HepG2 (cell line): ENCODE measurements around the gene FSCN2. TPM values are rescaled to one million over a fixed set of nuclear protein-coding genes. Genes with fewer than 3 reads are reported as not detected.

Source experiments
- DDIT3 ChIP-seq: sonication (generic); formaldehyde crosslinking; IDR thresholded peaks from 2 replicates; pipeline ENCODE4 v1.4.0; 2020; ENCODE audit warnings: mild to moderate bottlenecking, missing genetic modification reagents
- IRF1 ChIP-seq: sonication (generic); formaldehyde crosslinking; IDR thresholded peaks from 2 replicates; pipeline ENCODE4 v1.4.0; 2020; ENCODE audit warnings: low read depth, mild to moderate bottlenecking, missing genetic modification reagents
- NPAS2 ChIP-seq: sonication (generic); formaldehyde crosslinking; IDR thresholded peaks from 2 replicates; pipeline ENCODE4 v1.8.0; 2022; ENCODE audit warnings: mild to moderate bottlenecking, missing genetic modification reagents, borderline replicate concordance
- PHB2 ChIP-seq: fragments of 450-650 bp; IDR thresholded peaks from 2 replicates; pipeline ENCODE4 v1.6.1; 2018; ENCODE audit not compliant: partially characterized antibody
- PHF8 ChIP-seq: sonication (generic); formaldehyde crosslinking; IDR thresholded peaks from 2 replicates; pipeline ENCODE4 v1.5.0; 2020; ENCODE audit warnings: missing genetic modification reagents
- TFDP1 ChIP-seq: IDR thresholded peaks from 2 replicates; pipeline ENCODE4 v1.6.1; 2016; ENCODE audit warnings: missing compliant biosample characterization, missing genetic modification reagents, borderline replicate concordance
- U2AF1 ChIP-seq: fragments of 200-400 bp; formaldehyde crosslinking; optimal IDR thresholded peaks from 2 replicates; pipeline ENCODE3; 2017; ENCODE audit warnings: mild to moderate bottlenecking, low read depth, low read length
- ZBTB34 ChIP-seq: sonication (generic); formaldehyde crosslinking; IDR thresholded peaks from 2 replicates; pipeline ENCODE4 v1.8.0; 2022; ENCODE audit warnings: mild to moderate bottlenecking, missing genetic modification reagents
- ZNF160 ChIP-seq: sonication (generic); formaldehyde crosslinking; IDR thresholded peaks from 2 replicates; pipeline ENCODE4 v1.8.0; 2022; ENCODE audit warnings: mild to moderate bottlenecking, inconsistent platforms, missing genetic modification reagents
- ZNF280D ChIP-seq: sonication (generic); formaldehyde crosslinking; IDR thresholded peaks from 2 replicates; pipeline ENCODE4 v1.5.1; 2020; ENCODE audit warnings: mild to moderate bottlenecking, missing genetic modification reagents
- ZNF3 ChIP-seq: IDR thresholded peaks from 2 replicates; pipeline ENCODE4 v1.7.0; 2017; ENCODE audit warnings: inconsistent platforms
- ZNF589 ChIP-seq: sonication (generic); formaldehyde crosslinking; conservative IDR thresholded peaks from 2 replicates; pipeline ENCODE4 v1.8.0; 2022; ENCODE audit warnings: mild to moderate bottlenecking, moderate library complexity, missing genetic modification reagents
- ZNF646 ChIP-seq: sonication (generic); formaldehyde crosslinking; IDR thresholded peaks from 2 replicates; pipeline ENCODE4 v1.9.0; 2021; ENCODE audit warnings: mild to moderate bottlenecking, missing genetic modification reagents
- ZNF878 ChIP-seq: sonication (generic); formaldehyde crosslinking; IDR thresholded peaks from 2 replicates; pipeline ENCODE4 v1.8.1; 2023; ENCODE audit warnings: mild to moderate bottlenecking, missing genetic modification reagents, moderate library complexity
- polyA plus RNA-seq, 8 experiments: library from polyadenylated mRNA; depleted of rRNA in 3 of 8; stranded (reverse) in 7 of 8; unstranded in 1 of 8; fragments of >200 nt; fragmentation: Illumina TruSeq in 4 of 8; extraction: Trizol in 4 of 8; gene quantifications; 2 replicates each; pipeline versions ENCODE4 v1.2.1 to v1.2.3, GENCODE V29; 2011 to 2016; ENCODE audit warnings: low read depth in 4 of 8, missing spikeins in 1 of 8, mixed read lengths in 1 of 8; ENCODE audit not compliant: insufficient read depth in 1 of 8
- total RNA-seq, 5 experiments: library from RNA; depleted of rRNA; stranded (reverse); fragments of >200 nt; fragmentation: Illumina TruSeq; extraction: Trizol; gene quantifications; 2 replicates each; pipeline ENCODE4 v1.2.3, GENCODE V29; 2016; ENCODE audit warnings: low read depth in 1 of 5

FSCN2 gene
- total and polyA plus RNA-seq, 2 of the 13 experiments (the other 11 are each of a cell fraction or from before 2014, with no cell fraction given) = 0.09 TPM; not detected in 1

GRCh38 chr17:81514739-81515529 lies 13.2 kb upstream of the FSCN2 start (continued):
- no peak for TF ChIP-seq IRF1 (CRISPR knock-in tag)
- TF ChIP-seq ZNF878 (CRISPR knock-in tag) = 0 out of 2 replicates have a peak, but pooled peaks have one; percentile 25
- TF ChIP-seq U2AF1 = no peak
- no peak for TF ChIP-seq ZNF3
- no peak for TF ChIP-seq DDIT3 (CRISPR knock-in tag)
- TF ChIP-seq NPAS2 (CRISPR knock-in tag) = no peak
- no peak; the same call in 1 of the 2 replicates for TF ChIP-seq ZNF160 (CRISPR knock-in tag)
- TF ChIP-seq PHB2 = no peak
- TF ChIP-seq ZNF646 (CRISPR knock-in tag) = no peak
- peak; percentile 73 for TF ChIP-seq PHF8 (CRISPR knock-in tag)
- TF ChIP-seq ZNF589 = 0 out of 2 replicates have a peak, but pooled peaks have one; percentile 67
- TF ChIP-seq TFDP1 (CRISPR knock-in tag) = no peak; the same call in 1 of the 2 replicates
- TF ChIP-seq ZBTB34 = no peak
- no peak for TF ChIP-seq ZNF280D
